Endothelial cell of umbilical vein (primary cell): ENCODE results near the gene ZFP36.

ENCODE experiments used
- CTCF ChIP-seq, 2 donors: IDR thresholded peaks; 1 replicate in 1 of 2; 2 replicates in 1 of 2; pipeline ENCODE4 v1.5.1; 2011; ENCODE audit warnings: low read length in 2 of 2, mild to moderate bottlenecking in 2 of 2, moderate library complexity in 2 of 2, control low read depth in 1 of 2, inconsistent platforms in 1 of 2, low read depth in 1 of 2; ENCODE audit not compliant: insufficient read depth in 1 of 2; ENCODE audit errors: extremely low read depth in 1 of 2
- EZH2 ChIP-seq: IDR thresholded peaks from 2 replicates; pipeline ENCODE4 v1.6.1; 2012; ENCODE audit warnings: borderline replicate concordance, low read depth, mild to moderate bottlenecking, moderate library complexity, low read length, inconsistent platforms; ENCODE audit not compliant: severe bottlenecking
- GATA2 ChIP-seq: IDR thresholded peaks from 2 replicates; pipeline ENCODE4 v1.7.0; 2011; ENCODE audit warnings: low read depth, mild to moderate bottlenecking, moderate library complexity, mixed read lengths, low read length; ENCODE audit not compliant: insufficient read length, insufficient read depth
- JUN ChIP-seq: IDR thresholded peaks from 2 replicates; pipeline ENCODE4 v1.6.1; 2011; ENCODE audit warnings: borderline replicate concordance, low read depth; ENCODE audit not compliant: insufficient read length, insufficient read depth
- MAX ChIP-seq: IDR thresholded peaks from 2 replicates; pipeline ENCODE4 v1.6.1; 2011; ENCODE audit not compliant: insufficient read depth, insufficient read length
- POLR2A ChIP-seq: IDR thresholded peaks from 2 replicates; pipeline ENCODE4 v1.6.1; 2012; ENCODE audit warnings: low read depth, mild to moderate bottlenecking, control low read depth, low read length
- POLR2AphosphoS5 ChIP-seq: IDR thresholded peaks from 2 replicates; pipeline ENCODE4 v1.6.1; 2012; ENCODE audit warnings: low read depth, mild to moderate bottlenecking, control low read depth, low read length, moderate library complexity; ENCODE audit not compliant: insufficient read depth

- TF ChIP-seq CTCF (IDR thresholded peaks at IDR 0.05; ENCODE audit: extremely low read depth in 1 of 2, insufficient read depth in 1 of 2, low read depth in 1 of 2, low read length in 2 of 2) (no peak), POLR2AphosphoS5 (no peak), POLR2A (no peak), EZH2 (no peak), MAX (no peak), JUN (no peak), GATA2 (no peak)
Measured at GRCh38 chr19:39422020-39422419, 15.4 kb downstream of the ZFP36 start.
